GM19372 (cell line): ENCODE results near the gene NTF3.

Experiments
- ATAC-seq: cut with Tn5 transposase; IDR thresholded peaks from one replicate; pipeline ENCODE4 v1.9.1; 2021; ENCODE audit warnings: mild to moderate bottlenecking, low read depth, moderate library complexity; ENCODE audit not compliant: unreplicated experiment

NTF3 gene

DNA sequence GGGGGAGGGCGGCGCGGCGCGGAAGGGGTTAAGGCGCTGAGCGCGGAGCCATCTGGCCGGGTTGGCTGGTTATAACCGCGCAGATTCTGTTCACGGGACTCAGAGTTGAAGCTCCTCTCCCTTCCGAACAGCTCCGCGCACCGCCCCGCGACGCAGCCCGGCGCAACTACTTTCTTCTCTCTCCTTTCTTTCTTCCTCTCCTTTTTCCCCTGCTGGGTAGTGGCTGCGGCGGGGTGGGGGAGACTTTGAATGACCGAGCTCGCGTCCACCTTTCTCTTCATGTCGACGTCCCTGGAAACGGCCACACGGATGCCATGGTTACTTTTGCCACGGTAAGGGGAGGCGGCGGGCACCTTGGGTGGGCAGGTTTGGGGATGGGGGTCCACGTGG lies at the start of gene NTF3:
NTF3 (plus strand) TSS at position 98 of the 390 bp plus-strand sequence; CDS start at position 315, 217 bp downstream.
- ATAC-seq, result no peak

DNA sequence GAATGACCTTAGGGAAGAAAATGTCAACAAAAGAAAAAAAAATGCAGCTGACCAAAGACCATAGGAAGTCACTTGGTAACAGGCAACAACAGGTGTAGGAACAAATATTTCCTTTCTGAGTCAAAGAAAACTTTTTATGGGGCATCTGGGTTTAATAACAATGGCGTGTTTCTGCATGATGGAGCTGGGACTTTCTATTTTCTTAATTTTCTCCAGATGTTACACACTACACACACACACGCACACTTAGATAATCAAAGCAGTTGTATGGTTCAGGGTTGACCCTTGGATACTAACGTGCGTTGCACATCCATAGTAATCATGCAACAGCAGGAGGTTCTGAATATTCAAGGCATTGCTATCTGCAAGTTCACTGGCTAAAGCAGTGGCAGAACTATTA lies 47.9 kb upstream of the NTF3 start:
- ATAC-seq, result no peak

DNA sequence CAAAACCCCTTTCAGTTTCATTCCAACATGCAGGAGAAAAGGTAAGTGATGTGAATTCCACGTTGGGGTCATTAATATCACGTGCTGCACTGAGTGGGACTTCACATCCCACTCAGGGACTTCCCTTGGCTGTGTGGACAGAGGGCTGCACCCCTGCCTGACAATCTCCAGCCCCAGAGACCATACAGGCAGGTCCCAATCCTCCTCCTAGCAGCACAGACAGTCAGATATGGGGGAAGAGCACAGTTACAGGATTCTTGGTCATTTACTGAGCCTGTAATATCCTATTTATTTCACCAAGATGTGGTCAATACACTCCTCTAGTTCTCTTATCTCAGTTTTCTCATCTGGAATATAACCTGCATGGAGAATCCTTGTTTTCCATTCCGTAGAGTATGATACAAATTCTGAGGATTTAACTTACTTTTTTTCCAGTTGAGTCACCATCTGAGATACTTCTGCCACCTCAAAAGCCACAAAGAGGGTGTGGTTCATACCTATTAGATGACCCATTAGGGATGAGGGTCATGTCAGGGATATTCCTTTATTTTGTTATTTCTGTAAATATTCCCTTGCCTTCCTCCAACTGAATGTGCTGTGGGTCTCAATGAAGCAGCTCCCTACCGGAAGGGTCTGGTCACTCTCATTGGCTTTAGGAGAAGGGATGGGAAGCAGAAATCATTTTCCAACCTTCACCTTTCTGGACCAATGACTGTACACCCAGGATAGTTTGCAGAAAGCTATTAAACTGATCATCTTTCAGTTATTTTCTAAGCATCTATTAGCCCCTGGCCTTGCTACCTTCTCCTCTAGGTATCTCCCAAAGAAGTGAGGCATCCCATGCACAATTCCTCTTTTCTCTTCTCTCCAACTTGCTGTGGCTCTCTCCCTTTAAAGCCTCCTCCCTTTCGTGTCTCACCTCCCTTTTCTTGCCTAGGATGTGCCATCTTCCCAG lies 43.0 kb upstream of the NTF3 start:
- ATAC-seq, result no peak

DNA sequence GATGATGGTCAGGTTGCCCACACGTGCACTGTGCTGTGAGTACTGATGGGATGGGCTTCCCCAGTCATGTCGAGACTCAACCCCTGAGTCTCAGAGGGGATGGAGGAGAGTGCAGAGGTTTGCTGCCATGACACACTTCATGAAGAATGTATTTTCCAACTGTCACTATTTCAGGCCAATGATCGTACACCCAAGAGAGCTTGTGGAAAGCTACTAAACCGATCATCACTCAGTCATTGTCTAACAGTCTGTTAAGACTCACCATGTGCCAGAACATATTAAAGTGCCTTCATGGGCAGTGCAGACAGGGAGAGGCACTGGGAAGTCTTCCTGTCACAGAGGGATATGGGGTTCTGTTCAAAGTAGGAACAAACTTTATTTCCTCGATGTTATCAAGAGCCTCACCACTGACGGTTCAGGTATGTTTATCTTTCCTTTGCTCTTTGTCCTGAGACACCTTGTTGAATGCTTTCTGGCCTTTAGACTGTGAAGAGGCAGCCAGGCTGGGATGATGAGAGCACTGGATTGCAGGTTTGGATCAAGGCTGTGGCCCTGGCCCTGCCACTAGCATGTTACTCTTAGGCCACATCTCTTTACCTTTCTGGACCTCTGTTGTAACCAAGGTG lies 41.6 kb upstream of the NTF3 start:
- no peak for ATAC-seq

DNA sequence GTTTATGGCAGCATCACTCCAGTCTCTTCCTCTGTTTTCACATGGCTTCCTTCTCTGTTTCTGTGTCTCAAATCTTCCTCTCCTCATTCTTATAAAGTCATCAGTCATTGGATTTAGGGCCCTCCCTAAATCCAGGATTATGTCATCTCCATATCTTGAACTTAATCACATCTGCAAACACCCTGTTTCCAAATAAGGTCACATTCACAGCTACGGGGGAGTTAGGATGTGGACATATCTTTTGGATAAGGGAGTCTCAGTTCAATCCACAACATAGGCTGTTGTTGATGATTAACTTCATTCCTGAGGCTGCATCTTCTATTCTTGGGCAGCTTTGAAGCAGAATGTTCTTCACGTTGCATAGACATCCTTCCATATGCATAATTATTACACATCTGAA lies 40.3 kb upstream of the NTF3 start:
- ATAC-seq, result no peak

DNA sequence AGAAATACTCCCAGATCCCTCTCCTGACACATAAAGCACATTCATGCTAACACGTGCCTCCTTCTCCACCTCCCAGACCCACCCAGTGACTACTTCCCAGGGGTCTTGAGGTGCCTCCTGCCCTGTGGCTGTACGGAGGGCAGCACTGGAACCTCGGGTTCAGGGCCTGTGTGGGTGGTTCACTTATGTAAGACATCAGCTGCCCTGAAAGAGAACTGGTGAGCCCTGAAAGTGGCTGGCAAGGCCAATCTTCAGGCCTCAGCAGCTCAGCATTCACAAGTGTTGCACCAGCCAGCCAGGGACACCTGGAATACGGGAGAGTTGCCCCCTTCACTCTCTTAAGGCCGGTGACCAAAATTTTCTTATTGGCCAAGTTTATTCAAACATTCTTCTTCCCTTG lies 38.9 kb upstream of the NTF3 start:
- ATAC-seq, result no peak

DNA sequence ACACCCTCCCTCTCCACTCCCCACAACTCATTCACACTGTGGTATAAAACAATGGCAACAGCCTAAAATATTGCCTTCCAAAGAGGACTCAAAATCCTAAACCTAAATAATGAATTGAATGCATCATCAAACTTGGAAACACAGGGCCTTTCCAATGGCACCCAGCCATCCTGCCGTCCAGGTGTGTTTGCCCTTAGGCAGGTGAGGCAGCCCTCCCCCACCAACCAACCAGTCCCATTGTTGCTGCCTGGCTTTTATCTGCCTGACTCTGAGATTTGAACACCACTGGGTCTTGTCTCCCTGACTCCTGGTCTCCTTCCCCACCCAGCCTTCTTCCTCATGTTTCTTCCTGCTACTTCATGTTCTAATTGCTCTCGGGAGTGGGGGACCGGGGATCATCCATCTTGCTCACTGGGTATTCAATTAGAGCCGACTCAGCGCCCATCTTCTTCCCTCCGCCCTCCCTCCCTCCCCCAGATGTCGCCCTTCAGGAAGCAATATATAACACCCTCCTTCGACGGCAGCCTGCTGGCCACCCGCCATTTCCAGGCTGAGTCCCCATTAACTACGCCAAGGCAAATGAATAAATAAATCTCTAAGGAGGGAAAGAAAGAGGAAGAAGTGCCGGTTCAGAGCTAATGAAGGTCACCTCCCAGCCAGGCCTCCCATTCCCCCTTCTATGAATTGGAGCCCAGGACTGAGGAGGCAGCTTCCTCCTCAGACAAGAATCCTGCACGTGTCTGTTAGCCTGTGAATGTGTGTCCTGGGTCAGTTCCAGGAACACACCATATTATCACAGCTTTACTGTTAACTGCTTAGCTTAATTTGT lies 36.3 kb upstream of the NTF3 start:
- ATAC-seq, result no peak

DNA sequence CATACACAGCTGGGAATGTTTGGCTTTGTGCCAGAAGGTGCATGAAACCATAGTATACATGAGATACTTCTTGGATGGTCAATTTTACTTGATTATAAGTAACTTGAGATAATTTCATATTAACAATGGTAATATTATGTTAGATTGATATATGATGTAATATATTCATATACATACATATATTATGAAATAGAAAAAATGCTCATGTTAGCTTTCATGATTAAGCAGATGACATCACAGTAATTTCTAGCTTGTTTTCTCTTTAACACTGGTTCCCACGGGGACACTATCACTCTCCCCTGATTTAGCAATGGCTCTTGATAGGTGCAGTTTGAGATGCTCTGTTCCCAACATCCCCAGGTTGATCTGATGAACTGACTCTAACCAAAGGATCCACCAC lies 35.4 kb upstream of the NTF3 start:
- no peak for ATAC-seq

DNA sequence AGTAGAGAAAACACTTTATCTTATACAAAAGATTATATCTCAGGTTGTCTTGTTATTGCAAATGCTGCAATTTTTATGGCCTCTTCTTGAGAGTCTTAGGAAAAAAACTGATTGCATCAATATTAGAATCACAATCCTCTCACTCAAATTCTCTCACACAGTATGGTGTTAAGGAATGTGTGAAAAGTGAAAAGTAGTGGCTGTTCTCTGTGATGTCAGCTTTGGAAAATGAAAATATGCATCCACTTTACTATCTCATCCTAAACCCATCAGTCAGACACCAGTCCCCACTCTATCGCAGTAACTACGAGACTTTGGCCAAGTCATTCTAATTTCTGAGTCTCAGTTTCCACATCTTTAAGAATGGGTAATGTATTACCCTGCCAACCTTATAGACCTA lies 32.6 kb upstream of the NTF3 start:
- ATAC-seq, result no peak

DNA sequence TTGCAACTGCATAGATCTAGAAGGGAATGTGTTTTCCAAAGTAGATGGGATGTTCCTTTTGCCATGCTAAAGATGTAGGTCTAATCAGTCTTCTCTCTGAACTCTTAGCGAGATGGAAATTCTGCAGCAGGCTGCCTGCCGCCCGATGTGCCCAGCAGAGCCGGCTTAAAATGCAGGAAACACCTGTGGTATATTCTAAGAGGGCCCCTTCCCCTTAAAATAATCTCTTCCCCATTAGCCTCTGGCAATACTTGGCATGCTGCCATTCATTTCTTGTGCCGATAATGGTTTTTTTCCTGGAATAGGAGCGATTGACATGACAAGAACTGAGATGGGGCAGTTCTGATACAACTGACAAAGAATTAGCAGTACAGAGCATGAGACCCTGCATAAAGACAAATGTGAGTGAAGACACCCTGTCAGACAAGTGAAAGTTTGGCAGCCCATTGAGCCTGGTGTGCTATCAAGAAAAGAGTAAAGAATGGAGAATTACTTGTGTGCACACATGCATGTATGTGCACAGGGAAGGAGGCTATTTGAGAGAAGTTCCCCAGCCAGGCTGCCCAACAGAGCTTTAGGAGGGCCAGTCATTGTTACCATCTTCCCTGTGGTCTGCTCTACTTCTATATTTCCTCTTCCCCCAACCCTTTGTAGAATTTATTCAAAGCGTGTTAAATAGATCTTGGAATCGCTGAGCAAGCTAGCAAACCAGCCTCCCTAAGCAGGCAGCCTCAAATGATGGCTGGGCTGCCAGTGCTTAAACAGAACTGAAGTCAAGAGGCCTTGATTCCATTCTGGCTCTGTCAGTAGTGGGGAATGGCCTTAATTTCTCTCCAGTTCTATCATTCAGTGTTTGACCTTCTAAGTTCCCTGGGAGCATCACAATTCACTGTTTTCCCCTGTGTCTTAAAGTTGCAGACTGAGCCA lies 29.6 kb upstream of the NTF3 start:
- ATAC-seq, result no peak

DNA sequence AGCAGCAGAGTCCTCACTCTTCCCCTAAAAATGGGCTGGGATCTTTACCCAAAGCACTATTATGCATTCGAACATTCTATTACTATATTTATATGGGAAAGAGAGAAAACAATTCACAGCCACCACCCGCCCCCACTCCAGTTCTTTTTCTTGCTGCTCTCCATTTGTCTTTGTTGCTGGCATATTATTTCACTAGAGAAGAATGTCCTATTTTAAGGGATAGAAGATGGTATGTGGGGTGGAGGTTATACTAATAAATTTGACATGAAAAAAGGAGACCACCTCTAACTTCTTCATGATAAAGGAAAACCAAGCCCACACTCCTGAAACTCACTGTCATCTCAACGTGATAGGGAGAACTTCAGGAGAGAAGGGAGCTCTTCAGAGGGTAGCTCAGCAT lies 28.5 kb upstream of the NTF3 start:
- ATAC-seq, result no peak

DNA sequence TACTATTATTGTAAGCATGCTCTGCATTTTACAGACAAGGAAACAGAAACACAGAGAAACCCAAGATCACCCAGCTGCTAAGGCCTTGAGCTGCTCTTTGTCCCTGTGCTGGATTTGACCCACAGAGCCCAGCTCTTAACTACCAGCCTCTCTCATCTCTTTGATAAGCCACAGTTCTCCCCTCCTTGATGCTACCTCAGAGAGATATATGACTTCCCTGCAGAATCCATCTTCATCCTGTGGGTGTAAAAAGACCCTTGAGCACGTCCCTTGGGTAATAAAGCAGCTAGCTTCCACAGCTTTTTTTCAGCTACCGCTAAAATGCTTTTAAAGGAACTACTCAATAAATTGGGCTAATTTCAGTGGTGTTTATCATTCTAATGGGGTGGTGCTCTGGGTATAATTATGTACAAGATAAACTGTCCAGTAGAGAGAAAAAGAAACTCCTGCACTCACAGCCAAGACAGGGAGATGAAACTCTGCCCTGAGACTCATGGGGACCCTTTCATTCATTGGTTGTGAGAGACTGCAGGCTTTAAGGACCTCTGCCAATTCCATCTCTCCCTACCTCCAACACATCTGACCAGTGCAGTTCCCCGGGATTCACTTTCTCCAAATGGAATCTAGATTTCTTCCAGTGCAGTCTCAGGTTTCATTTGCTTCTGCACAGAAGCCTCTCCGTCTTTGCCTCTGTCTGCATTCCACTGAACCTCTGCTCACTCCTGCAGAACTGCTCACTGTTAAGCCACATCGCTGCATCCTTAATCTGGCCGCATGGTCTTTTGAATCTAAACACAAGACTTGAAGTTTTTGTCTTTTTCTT lies 24.7 kb upstream of the NTF3 start:
- no peak for ATAC-seq

DNA sequence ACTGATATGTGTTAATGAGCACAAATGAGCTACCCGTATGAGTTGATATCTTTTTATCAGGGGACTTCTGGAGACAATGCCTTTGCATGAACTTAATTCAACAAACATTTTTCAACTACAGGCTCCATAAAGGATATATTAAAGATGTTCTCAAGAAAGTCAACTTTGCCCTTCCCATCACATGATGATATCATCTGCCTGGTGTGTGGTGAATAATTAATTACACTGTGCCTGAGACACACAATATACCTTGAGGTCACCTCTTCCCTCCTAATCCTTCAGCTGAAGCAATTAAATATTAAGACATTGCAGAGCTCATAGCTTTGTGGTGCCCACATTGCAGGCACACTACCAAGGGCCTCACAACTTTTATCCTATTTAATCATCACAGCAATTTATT lies 22.3 kb upstream of the NTF3 start:
- no peak for ATAC-seq

DNA sequence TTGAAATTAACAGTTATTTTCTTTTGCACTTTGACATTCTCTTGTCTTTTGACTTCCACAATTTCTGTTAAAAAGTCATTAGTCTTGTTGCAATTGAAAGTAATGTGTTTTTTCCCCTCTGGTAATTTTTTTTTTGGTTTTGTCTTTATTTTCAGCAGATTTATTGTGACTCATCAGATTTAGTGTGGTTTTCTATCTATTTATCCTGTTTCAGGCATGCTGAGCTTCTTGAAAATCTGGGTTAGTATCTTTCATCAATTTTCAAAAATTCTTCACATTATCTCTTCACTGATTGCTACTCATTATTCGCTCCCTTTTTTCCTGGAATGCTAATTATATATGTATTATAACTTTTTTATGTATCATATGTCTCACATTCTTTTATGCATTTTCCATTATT lies 15.3 kb upstream of the NTF3 start:
- ATAC-seq, result no peak

DNA sequence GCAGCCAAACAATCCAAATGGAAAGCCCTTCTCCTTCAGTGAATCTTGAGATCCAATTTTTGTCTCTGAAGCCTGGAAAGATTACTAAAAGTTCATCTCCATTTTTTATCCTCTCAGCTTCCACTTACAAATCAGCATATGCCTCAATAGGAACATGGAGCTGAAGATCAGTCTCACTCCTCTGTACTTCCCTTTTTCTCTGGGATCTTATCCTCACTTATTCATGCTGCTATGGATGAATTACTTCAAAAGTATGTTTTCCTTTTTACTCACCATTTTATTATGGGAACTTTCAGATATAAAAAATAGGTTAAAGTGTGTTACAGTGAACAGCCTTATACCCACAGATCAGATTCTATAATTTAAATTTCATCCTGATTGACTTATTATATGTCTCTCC lies 14.4 kb upstream of the NTF3 start:
- ATAC-seq, result no peak

DNA sequence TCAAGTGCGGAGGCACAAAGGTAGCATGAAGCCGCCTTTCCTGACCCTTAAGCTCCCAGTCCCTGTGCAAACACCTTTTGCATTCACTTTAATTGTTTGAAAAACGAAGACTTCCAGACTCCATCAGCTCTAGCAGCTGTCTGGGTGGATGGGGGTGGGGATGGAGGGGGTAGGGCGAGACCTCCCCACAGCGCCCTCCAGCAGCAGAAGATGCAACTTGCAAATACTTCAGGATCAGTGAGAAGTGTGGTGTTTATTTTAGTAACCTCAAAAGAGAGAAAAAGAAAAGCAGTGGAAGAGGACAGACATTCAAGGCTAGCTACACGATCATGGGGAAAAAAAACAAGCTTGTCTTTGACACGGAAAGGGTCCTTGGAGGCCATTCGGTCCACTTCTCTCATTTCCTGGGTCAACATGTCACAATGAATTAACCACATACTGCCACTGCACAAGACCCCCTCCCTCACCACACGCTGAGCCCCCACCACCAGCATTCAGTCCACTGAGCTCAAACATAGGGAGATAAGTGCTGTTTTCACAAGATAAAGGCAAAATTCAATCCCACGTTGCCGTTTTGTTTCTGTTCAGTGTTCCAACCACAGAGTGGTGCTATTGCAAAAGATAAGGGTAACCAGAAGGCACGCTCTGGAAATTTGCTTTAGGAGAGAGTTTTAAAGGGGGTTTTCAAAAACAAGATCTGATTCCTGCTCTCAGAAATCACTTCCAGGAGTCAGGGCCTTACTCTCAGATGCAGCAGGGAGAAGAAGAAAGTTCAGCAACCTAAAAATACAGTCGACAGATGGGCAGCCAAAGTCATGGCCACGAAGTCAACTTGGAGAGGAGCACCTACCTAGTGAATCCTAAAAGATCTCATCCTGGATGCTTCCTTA lies 3.3 kb upstream of the NTF3 start:
- ATAC-seq, result no peak

DNA sequence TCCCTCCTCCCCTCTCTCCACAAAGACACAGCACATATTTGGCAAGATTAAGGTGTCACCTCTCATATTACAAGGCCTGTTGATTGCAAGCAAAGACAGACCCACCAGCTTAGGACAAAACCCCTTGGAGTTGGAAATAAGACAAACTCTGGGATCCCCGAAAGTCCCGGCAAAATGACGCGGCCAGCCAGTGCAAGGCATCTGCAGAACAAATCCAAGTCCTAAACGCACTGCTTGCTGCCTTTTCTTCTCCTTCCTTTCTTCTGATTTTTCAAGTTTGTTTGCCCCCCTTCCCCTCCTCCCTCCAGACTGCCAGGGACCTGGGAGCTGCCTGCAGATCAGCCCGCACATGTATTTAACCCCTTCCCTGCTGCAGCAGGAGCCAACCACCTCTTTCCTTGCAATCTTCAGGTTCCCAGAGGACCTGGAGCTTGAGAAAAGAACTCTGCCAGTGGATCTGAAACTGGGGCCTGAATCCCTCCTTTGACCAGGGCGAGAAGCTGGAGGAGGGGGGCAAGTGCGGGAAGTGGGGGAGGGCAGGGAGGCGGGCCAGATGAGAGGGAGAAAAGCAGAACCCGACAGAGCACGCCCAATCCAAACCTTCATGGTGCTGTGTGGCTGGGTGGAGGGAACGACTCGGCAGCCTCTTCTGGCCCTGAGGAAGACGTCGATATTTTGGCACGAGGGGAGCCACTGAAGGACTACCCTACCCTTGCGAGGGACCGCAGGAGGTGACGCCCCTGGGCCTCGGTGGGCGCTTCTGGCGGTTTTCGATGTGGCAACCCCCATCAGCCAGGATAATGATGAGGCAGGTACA lies 2.0 kb upstream of the NTF3 start:
- ATAC-seq, result no peak
